Hypothalamus (tissue), 51 donors: ENCODE results near the gene NMT2.
"Not testable (repeated sequence)": the region's sequence is repeated elsewhere in the genome, so short reads cannot be mapped to it uniquely, and the experiment has no call there.

ENCODE experiments used
- DNase-seq, 51 donors: peaks; one replicate each; lab custom pipeline; 2025; lab: John Stamatoyannopoulos, UW

NMT2 gene

DNA sequence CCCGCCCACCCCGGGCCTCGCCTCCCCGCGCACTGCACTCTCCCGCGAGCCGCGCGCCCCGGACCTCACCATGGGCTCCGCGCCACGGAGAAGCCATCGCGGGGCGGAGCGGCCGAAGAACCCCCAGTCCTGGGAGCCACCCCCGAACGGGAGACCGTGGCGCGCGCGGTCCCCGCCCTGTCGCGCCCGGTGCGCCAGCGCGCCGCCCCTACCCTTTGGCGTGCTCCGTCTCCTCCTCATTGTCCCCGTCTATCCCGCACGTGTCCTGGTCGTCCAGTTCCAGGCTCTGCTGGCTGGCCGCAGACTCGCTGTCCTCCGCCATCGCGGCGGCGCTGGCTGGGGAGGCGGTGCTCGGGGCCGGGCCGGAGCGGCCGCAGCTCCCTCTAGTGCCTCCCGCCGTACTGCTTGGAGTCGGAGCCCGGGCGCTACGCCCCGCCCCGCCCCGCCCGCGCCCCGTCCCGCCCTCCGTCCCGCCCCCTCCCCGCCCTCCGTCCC lies at the start of gene NMT2:
Gene NMT2 (minus strand): TSS at position 403 of the 495 bp plus-strand sequence. CDS start 81 bp downstream, at position 322.
- DNase-seq = peak in 28 of 51 donors; percentile 20 to 97 (median 89)

- DNase-seq = no peak
Observed at GRCh38 chr10:15216700-15217099, 48.2 kb upstream of the NMT2 start.

DNA sequence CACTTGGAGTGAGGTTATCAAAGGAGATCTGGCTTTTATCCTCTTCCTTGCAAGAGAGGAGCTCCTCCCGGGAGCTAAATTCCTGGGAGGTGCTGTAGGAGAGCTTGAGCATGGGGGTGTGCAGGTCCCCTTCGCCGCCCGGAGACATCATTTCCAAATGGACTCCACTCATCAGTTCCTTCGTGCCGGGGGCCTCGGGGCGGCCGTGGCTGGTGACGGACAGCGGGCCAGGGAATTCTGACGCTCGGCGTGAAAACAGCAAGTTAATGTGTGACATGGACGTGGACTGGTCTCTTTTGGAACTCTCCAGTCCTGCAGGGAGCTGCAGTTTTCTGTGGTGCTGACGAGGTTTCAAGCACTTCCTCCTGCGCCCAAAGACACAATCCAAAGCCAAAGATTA lies 45.7 kb upstream of the NMT2 start:
- DNase-seq = no peak

- no peak for DNase-seq
Observed at GRCh38 chr10:15213461-15213861, 45.0 kb upstream of the NMT2 start.

DNA sequence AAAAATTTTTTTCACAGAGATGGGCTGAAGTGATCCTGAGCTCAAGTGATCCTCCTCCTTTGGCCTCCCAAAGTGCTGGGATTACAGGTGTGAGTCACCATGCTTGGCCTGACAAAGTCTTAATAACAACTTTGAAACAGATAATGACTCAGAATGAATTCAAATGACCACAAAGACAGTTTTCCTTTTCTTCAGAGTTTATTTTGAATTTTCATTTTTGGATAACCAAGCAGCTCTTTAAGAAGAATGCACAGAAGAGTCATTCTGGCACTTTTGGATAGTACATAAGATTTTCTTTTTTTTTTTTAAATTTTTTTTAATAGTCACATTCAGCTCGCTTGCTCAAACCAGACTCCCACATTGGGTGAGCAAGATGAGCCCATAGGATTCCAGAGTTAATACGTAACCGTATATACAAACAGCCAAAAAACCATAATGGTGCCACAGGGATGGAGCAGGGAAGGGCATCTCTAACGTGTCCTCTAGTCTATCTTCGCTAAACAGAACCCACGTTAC lies 43.0 kb upstream of the NMT2 start:
- DNase-seq = peak in 1 of 51 donors; percentile 2

DNA sequence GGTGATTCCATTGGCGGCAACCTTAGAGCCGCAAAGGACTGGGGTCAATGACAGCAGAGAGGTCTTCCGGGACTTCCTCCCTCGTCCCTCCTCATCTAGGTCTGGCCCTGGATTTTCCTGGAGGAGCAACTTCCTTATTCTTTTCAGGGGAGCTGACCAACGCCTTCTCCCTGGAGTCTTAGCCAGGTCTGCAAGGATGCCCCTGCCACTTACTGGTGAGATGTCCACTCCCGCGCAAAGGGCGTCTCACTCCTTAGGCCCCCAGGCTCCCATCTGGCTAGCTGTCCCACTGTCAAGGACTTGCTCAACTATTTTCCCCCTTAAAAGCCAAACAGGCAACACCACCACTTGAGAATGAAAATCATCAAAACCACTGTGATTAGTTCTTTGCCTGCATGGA lies 42.0 kb upstream of the NMT2 start:
- DNase-seq = no peak

DNA sequence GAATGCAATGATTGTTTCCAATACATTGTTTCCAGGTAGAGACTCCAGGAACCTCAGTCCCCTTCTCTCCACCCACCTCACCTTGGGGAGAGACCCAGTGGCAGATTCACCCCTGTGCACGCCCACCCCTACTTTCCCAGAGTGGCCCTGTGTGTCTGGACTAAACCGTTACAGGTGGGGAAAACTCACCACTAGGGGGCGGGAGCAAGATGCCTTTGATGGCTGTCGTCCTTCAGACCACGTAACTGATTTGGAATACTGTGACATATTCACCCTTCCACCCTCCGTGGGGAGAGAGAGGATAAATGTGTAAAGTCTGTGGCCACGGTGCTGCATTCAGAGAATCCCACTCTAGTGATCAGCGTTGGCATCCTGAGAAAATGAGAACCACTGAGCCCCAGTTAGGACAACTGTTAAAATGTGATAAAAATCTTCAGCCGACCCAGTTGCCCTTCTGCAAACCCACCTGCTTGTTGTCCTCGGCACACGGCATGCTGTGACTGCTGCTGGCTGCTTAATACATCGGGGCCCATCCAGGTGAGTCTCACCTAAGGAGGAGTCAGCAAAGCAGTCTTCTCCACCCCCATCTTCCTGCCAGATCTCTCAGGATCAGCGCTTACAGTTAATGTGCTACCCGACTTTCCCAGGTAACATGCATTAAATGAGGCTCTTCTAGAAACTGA lies 41.5 kb upstream of the NMT2 start:
- peak in 50 of 51 donors; percentile 5 to 91 (median 56) for DNase-seq

DNA sequence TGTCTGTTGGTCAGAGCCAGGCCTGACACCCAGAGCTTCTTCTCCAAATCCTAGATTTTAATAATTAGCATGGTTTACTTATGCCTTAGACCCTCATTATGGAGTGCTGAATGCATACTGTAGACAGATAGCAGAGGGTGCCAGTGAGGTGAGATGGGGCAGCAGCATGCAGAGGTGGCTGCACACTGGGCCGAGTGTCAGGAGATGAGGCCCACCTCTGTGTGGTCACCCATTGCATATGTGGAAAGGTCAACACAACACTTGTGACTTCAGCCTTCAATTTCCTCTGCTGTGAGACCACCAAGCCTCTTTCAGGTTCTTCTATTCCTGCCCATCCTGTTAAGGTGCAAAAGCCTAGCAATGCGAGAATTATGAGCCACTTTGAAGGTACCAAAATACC lies 39.7 kb upstream of the NMT2 start:
- DNase-seq = no peak

DNA sequence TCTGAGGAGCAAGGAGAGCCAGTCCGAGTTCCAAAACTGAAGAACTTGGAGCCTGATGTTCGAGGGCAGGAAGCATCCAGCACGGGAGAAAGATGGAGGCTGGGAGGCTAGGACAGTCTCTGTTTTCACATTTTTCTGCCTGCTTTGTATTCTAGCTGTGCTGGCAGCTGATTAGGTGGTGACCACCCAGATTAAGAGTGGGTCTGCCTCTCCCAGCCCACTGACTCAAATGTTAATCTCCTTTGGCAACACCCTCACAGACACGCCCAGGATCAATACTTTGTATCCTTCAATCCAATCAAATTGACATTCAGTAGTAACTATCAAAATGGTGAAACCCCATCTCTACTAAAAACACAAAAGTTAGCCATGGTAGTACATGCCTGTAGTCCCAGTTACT lies 38.9 kb upstream of the NMT2 start:
- DNase-seq = not testable (repeated sequence)

- DNase-seq = no peak
Observed at GRCh38 chr10:15202639-15203038, 34.1 kb upstream of the NMT2 start.

GRCh38 chr10:15202301-15202621 lies 33.8 kb upstream of the NMT2 start:
- not testable (repeated sequence) for DNase-seq

GRCh38 chr10:15201589-15202300 lies 33.3 kb upstream of the NMT2 start:
- DNase-seq = no peak

DNA sequence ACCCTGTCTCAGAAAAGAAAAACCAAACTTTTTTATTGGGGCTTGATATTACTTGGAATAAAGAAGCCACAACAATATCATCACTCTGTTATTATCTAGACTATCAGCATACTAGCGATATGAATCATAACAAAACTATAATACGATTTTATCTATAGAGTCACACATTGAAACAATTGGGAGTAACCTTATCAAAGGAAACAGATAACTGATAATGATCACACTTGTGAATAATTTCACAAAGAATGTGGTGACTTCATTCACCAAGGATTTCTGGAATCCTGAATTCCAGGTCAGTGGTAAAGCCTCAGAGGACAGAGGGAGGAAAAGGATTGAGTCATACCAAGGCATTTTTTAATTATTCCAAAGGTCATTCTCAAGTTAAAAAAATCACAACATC lies 32.1 kb upstream of the NMT2 start:
- no peak for DNase-seq

- no peak for DNase-seq
Observed at GRCh38 chr10:15197911-15198310, 29.4 kb upstream of the NMT2 start.

DNA sequence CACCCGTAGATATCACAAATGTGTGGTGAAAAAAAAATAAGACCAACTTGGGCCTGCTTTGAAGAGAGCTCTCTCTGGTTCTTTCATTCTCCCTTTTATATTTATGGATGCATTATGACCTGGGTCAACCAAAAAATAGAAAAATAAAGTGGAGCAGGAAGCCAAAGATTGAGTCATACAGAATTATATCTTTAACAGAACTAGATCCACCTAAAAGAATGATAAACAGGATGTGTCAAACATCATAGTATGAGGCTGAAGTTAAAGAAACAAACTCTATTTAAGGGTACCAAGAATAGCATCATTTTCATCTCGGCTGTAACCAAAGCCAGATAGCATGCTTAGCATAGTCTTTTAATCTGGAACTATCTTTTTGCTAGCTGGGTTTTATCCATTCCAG lies 28.8 kb upstream of the NMT2 start:
- no peak for DNase-seq

DNA sequence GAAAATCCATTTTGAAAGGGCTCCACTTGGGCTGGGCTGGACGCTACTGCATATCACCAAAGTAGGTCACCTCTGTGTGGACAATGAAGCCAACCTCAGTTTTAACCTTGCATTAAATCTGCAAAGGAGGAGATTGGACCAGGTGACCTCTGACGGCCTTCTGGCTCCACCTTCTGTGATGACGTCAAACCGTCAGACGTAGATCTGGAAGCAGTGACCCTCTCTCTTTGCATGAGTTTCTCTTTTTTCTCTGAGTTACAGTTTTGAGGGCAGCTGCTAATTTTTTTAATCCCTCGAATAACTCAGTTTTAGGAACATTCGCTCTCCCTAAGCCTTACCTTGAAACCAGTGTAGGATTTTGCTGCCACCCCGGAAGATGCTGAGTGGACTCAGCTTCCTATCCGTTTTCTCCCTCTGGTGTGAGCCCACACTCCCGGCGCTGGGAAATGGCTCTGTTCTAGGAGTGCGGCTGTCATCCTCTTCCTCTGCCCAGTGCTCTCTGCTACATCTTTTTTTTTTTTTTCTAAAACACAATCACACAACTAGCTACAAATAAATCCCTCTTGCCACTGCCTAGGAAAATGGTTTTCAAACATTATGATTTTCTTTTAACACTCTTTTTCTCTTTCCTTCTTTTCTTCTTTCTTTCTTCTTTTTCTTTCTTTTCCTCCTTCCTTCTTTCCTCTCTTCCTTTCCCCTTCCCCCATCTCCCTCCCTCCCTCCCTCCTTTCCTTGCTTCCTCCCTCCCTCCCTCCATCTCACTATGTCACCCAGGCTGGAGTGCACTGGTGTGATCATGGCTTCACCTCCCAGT lies 27.7 kb upstream of the NMT2 start:
- DNase-seq = peak in 1 of 51 donors; percentile 6

GRCh38 chr10:15189133-15189885 lies 20.8 kb upstream of the NMT2 start:
- no peak for DNase-seq

- DNase-seq = no peak
Observed at GRCh38 chr10:15188603-15189002, 20.1 kb upstream of the NMT2 start.

GRCh38 chr10:15183689-15184481 lies 15.4 kb upstream of the NMT2 start:
- no peak for DNase-seq
